ENCODE results near the gene KRT27.

- no peak for TF ChIP-seq GATA2 (IDR thresholded peaks at IDR 0.05; ENCODE audit: low read depth, low read length)
- no peak for TF ChIP-seq GATA3 (IDR thresholded peaks at IDR 0.05; ENCODE audit: low read depth, low read length)
Measured at GRCh38 chr17:40779181-40779909, 3.0 kb downstream of the KRT27 start.

Data from SH-SY5Y (cell line).